Measurements from ENCODE around the gene ZG16B.
A peak's percentile ranks its signal among the peaks of the same experiment; 100 is the strongest.

The ZG16B gene

DNA sequence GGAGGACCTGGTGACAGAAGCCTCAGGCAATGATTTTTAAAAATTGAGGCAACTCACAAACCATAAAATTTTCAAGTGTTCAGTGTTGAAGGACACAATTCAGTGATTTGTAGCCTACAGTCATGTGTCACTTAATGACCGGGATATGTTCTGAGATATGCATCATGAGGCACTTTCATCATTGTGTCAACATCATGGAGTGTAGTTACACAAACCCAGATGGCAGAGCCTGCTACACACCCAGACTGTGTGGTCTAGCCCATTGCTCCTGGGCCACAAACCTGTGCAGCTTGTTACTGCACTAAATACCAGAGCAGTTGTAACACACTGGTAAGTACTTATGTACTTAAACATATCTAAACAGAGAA lies 30.3 kb upstream of the ZG16B start:
- TF ChIP-seq Cebpa-rat (IDR thresholded peaks at IDR 0.05), result no peak
- H3K36me3 ChIP-seq, result no peaks in the 10 kb centered on the region; a peak in 1 of 22 replicates
- peak overlapping the region in 1 of 11 experiments; percentile 1; a peak in 1 of 22 replicates for H3K4me2 ChIP-seq
- no peaks in the 10 kb centered on the region for H3K27me3 ChIP-seq
- no peak overlapping the region for H3K4me3 ChIP-seq
- peaks cover 0 to 13% (median 0%) of the 10 kb centered on the region in 10 experiments; a peak in 6 of 20 replicates for H3K4me1 ChIP-seq
- no peak overlapping the region for H3K9ac ChIP-seq
- no peaks in the 10 kb centered on the region for H4K20me1 ChIP-seq
- peaks cover 12 to 23% (median 19%) of the 10 kb centered on the region in 11 experiments for H3K9me3 ChIP-seq (replicated peaks in 1 of 11)
- H3K27ac ChIP-seq, result no peak overlapping the region

DNA sequence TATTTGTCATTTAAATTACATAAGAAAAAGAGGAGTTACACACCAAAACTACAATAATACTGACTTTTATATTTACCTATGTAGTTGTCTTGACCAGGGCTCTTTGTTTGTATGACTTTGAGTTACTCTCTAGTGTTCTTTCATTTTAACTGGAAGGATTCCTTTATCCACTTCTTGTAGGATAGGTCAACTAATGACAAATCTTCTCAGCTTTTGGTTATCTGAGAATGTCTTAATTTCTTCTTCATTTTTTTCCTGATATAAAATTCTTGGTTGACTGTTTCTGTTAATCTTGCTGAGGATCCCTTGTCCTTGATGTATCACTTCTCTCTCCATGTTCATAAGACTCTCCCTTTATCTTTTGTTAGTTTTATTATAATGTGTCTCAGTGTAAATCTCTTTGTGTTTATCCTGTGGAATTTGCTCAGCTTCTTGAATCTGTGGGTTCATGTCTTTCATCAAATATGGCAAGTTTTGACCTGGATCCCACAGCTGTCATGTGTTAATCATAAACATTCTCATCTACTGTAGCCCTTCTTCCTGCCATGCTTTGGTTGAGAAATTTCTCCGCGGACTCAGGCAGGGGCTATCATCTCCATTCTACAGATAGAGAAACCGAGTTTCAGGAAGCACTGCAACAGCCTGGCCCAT lies 26.4 kb upstream of the ZG16B start:
- H3K4me1 ChIP-seq, result no peaks in the 10 kb centered on the region
- H3K4me3 ChIP-seq, result no peak overlapping the region
- H3K9me3 ChIP-seq (replicated peaks in 1 of 11), result peaks cover 12 to 27% (median 19%) of the 10 kb centered on the region in 11 experiments
- H3K9ac ChIP-seq, result no peak overlapping the region
- no peak overlapping the region for H3K4me2 ChIP-seq
- H3K27me3 ChIP-seq, result no peaks in the 10 kb centered on the region
- no peak for TF ChIP-seq Cebpa-rat (IDR thresholded peaks at IDR 0.05)
- no peak overlapping the region for H3K27ac ChIP-seq
- no peaks in the 10 kb centered on the region; a peak in 1 of 22 replicates for H3K36me3 ChIP-seq
- H4K20me1 ChIP-seq, result no peaks in the 10 kb centered on the region

DNA sequence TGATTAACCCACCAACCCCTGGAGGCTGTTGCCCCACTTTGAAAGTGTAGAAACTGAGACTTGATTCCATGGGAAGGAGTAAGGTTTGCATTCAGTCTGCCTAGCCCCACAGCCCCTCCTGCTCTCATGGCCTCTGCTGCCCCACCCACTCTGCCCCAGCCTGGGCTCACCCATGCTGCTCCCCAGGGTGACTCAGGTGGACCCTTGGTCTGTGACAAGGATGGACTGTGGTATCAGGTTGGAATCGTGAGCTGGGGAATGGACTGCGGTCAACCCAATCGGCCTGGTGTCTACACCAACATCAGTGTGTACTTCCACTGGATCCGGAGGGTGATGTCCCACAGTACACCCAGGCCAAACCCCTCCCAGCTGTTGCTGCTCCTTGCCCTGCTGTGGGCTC lies 25.4 kb upstream of the ZG16B start:
- Histone ChIP-seq H3K4me2 (no peak overlapping the region), H3K4me1 (no peaks in the 10 kb centered on the region), H4K20me1 (no peaks in the 10 kb centered on the region), H3K36me3 (no peaks in the 10 kb centered on the region; a peak in 1 of 22 replicates), H3K9ac (no peak overlapping the region), H3K27ac (no peak overlapping the region), H3K4me3 (no peak overlapping the region), H3K9me3 (replicated peaks in 1 of 11) (peaks cover 12 to 27% (median 19%) of the 10 kb centered on the region in 11 experiments), H3K27me3 (no peaks in the 10 kb centered on the region)
- TF ChIP-seq Cebpa-rat (IDR thresholded peaks at IDR 0.05), result no peak

DNA sequence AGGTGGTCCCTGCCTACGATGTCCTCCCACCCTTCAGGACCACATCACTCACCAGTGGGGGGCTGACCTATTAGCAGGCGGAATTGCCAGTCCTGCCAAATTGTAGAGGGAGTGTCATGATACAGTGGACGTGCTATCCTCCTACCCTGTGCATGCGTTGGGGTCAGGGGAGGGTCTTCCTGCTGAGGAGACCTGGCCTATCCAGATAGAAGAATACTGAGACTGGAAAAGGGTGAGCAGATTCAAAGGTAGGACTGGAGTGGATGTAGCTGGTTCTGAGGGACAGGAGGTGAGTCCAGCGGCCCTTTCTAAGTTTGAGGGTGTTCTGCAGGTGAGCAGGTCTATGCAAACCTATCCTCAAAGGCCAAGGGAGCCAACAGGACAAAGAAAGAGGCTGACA lies 23.8 kb upstream of the ZG16B start:
- Histone ChIP-seq H3K4me2 (no peak overlapping the region), H3K27me3 (no peaks in the 10 kb centered on the region), H4K20me1 (no peaks in the 10 kb centered on the region), H3K4me1 (no peaks in the 10 kb centered on the region), H3K4me3 (no peak overlapping the region), H3K9ac (no peak overlapping the region), H3K9me3 (replicated peaks in 1 of 11) (peaks cover 12 to 27% (median 19%) of the 10 kb centered on the region in 11 experiments), H3K27ac (no peak overlapping the region), H3K36me3 (no peaks in the 10 kb centered on the region; a peak in 1 of 22 replicates)
- no peak for TF ChIP-seq Cebpa-rat (IDR thresholded peaks at IDR 0.05)

GRCh38 chr16:2808181-2808580 lies 21.9 kb upstream of the ZG16B start:
- Histone ChIP-seq H3K4me3 (no peak overlapping the region), H3K27ac (no peak overlapping the region), H3K4me2 (no peak overlapping the region), H3K27me3 (no peaks in the 10 kb centered on the region), H3K9ac (no peak overlapping the region), H3K9me3 (replicated peaks in 1 of 11) (peaks cover 12 to 23% (median 17%) of the 10 kb centered on the region in 11 experiments), H3K36me3 (no peaks in the 10 kb centered on the region; a peak in 1 of 22 replicates), H3K4me1 (peaks cover 0 to 11% (median 10%) of the 10 kb centered on the region in 10 experiments; a peak in 15 of 20 replicates), H4K20me1 (no peaks in the 10 kb centered on the region)
- TF ChIP-seq Cebpa-rat (IDR thresholded peaks at IDR 0.05), result no peak

DNA sequence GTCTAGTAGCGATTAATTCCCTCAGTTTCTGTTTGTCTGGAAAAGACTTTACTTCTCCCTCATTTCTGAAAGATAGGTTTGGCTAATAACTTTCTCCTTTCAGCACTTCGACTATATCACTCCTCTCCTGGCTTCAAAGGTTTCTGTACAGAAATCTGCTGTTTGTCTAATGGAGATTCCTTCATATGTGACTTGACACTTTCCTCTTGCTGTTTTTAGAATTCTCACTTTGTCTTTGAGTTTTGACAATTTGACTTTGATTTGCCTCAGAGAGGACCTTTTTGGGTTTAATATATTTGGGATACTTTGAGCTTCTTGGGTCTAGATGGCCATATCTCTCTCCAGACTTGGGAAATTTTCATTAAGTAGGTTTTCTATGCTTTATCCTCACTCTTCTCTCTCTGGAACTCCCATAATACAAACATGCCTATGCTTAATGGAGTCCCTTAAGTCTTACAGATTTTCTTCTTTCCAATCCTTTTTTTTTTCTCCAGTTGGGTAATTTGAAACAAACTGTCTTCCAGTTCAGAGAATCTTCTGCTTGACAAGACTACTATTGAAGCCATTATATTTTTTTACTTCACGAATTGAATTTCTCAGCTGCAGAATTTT lies 20.8 kb upstream of the ZG16B start:
- H3K9ac ChIP-seq, result no peak overlapping the region
- H3K9me3 ChIP-seq (replicated peaks in 1 of 11), result peaks cover 4 to 15% (median 8%) of the 10 kb centered on the region in 11 experiments
- H3K36me3 ChIP-seq, result no peaks in the 10 kb centered on the region; a peak in 1 of 22 replicates
- H3K4me1 ChIP-seq, result peaks cover 0 to 16% (median 11%) of the 10 kb centered on the region in 10 experiments; a peak in 15 of 20 replicates
- H4K20me1 ChIP-seq, result no peaks in the 10 kb centered on the region
- H3K27ac ChIP-seq, result no peak overlapping the region
- no peak overlapping the region for H3K4me2 ChIP-seq
- H3K4me3 ChIP-seq, result no peak overlapping the region
- no peak for TF ChIP-seq Cebpa-rat (IDR thresholded peaks at IDR 0.05)
- no peaks in the 10 kb centered on the region for H3K27me3 ChIP-seq

- H3K9ac ChIP-seq, result no peak overlapping the region
- H3K4me3 ChIP-seq, result no peak overlapping the region
- peaks cover 0 to 4% (median 0%) of the 10 kb centered on the region in 11 experiments; a peak in 2 of 22 replicates for H3K9me3 ChIP-seq (replicated peaks in 1 of 11)
- no peak overlapping the region for H3K27ac ChIP-seq
- no peaks in the 10 kb centered on the region for H3K36me3 ChIP-seq
- H3K4me2 ChIP-seq, result no peak overlapping the region
- peaks cover 0 to 25% (median 18%) of the 10 kb centered on the region in 10 experiments; a peak in 15 of 20 replicates for H3K4me1 ChIP-seq
- no peaks in the 10 kb centered on the region for H4K20me1 ChIP-seq
- no peak for TF ChIP-seq Cebpa-rat (IDR thresholded peaks at IDR 0.05)
- H3K27me3 ChIP-seq, result no peaks in the 10 kb centered on the region
Measured at GRCh38 chr16:2810651-2811050, 19.5 kb upstream of the ZG16B start.

GRCh38 chr16:2811703-2812471 lies 18.2 kb upstream of the ZG16B start:
- no peaks in the 10 kb centered on the region for H3K9me3 ChIP-seq (replicated peaks in 1 of 11)
- H3K36me3 ChIP-seq, result no peaks in the 10 kb centered on the region
- no peaks in the 10 kb centered on the region for H3K27me3 ChIP-seq
- no peak for TF ChIP-seq Cebpa-rat (IDR thresholded peaks at IDR 0.05)
- peaks cover 8 to 36% (median 29%) of the 10 kb centered on the region in 10 experiments for H3K4me1 ChIP-seq
- H3K9ac ChIP-seq, result 0 out of 22 replicates have a peak overlapping the region, but pooled peaks of 4 of the 11 experiments have one; percentile 1 to 37 (median 15)
- no peak overlapping the region for H3K4me3 ChIP-seq
- no peaks in the 10 kb centered on the region for H4K20me1 ChIP-seq
- H3K27ac ChIP-seq, result peak overlapping the region in 3 of 11 experiments; percentile 4 to 15 (median 8); a peak in 2 of 22 replicates
- H3K4me2 ChIP-seq, result peak overlapping the region in 10 of 11 experiments; percentile 9 to 65 (median 39); a peak in 18 of 22 replicates

DNA sequence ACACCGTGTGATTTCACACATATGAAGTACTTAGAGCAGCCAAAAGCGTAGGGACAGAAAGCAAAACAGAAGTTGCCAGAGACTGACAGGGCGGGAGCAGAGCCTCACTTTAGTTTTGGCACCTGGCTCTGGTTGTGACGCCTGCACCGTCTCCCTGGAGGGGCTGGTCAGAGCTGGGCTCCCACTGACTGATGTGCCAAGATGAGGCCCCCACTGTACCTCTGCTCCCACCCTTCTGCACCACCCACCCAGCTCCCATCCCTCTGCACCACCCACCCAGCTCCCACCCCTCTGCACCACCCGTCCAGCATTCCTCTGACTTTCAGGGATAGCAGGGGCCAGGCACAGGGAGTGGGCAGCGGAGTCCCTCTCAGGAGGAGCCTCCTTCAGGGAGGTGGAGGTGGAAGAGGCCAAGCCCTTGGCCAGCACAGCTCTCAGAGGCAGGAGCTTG lies 16.3 kb upstream of the ZG16B start:
- no peak overlapping the region for H3K9ac ChIP-seq
- no peak for TF ChIP-seq Cebpa-rat (IDR thresholded peaks at IDR 0.05)
- H3K9me3 ChIP-seq (replicated peaks in 1 of 11), result no peaks in the 10 kb centered on the region
- no peaks in the 10 kb centered on the region for H4K20me1 ChIP-seq
- 0 out of 22 replicates have a peak overlapping the region, but pooled peaks of 1 of the 11 experiments have one; percentile 20 for H3K4me2 ChIP-seq
- no peak overlapping the region for H3K27ac ChIP-seq
- H3K36me3 ChIP-seq, result no peaks in the 10 kb centered on the region
- no peak overlapping the region for H3K4me3 ChIP-seq
- no peaks in the 10 kb centered on the region for H3K27me3 ChIP-seq
- H3K4me1 ChIP-seq, result peaks cover 8 to 42% (median 30%) of the 10 kb centered on the region in 10 experiments
